CD4-positive, alpha-beta T cell treated with Interleukin-10 for 1 hour (primary cell): Measurements from ENCODE around the gene NTF3.

Source experiments
- DNase-seq: peaks from one replicate; pipeline ENCODE4 v3.0.0-alpha.2; 2020

Gene NTF3

GRCh38 chr12:5489760-5490406 is 58.0 kb downstream of the NTF3 start:
- no peak for DNase-seq

DNA sequence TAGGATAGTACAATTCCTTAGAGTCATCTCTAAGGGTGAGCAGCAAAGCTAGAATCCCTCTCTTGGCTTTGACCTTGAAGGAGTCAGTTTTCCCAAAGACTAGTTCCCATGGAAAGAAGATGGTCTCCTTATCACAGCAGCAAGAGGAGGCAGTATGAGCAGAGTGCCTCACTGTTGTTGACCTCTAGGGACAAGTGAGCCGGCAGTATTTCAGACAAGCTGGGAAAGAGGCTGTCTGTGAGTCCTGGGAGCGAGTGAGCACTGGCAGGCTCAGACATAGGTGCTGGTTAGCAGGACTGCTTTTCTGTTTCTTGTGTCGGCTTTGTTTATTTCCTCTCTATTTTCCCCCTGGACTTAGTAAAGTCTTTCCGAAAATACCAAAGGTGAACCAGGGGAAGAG is 60.7 kb downstream of the NTF3 start:
- no peak for DNase-seq

GRCh38 chr12:5493018-5493417 is 61.1 kb downstream of the NTF3 start:
- DNase-seq, result no peak

DNA sequence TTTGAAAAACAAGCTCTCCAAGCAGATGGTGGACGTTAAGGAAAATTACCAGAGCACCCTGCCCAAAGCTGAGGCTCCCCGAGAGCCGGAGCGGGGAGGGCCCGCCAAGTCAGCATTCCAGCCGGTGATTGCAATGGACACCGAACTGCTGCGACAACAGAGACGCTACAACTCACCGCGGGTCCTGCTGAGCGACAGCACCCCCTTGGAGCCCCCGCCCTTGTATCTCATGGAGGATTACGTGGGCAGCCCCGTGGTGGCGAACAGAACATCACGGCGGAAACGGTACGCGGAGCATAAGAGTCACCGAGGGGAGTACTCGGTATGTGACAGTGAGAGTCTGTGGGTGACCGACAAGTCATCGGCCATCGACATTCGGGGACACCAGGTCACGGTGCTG is 62.4 kb downstream of the NTF3 start:
- DNase-seq, result no peak

GRCh38 chr12:5497329-5498053 is 65.6 kb downstream of the NTF3 start:
- no peak for DNase-seq

- no peak for DNase-seq
Observed at GRCh38 chr12:5498076-5498475, 66.2 kb downstream of the NTF3 start.

- no peak for DNase-seq
Observed at GRCh38 chr12:5498806-5499205, 66.9 kb downstream of the NTF3 start.

DNA sequence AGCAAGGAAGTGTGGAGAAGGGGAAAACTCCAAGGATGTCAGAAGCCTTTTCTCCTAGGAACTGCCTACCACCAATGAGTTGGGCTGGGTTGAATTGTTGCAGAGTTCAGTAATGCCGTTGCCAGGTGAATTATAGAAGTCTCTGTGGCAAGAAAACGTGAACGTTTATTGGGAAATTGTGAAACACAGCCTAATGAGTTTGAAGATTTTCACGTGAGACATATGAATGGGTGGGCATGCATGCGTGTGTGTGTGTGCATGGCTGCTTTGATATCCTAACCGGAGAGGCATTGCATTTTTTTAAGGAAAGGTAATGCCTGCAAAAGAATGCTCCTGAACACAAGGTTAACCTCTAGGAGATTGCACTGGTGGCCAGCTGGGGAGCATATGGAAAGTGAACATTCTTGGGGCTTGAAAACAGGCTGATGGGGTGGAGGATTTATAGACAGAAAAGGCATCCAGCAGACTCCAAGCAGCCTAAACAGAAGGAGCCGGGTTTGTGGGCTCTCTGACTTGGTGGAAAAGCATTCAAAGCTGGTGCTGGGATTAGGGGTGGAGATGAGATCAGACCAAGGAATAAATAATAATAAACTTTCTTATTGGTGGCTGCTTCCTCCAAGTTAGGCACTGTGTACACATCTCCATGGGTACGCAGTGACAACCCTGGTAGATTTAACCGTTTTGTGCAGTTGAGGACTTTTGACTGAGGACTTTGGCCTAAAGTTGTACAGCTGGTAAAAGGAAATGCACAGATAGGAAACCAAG is 67.8 kb downstream of the NTF3 start:
- DNase-seq, result no peak

- DNase-seq, result no peak
Observed at GRCh38 chr12:5500331-5500659, 68.4 kb downstream of the NTF3 start.

DNA sequence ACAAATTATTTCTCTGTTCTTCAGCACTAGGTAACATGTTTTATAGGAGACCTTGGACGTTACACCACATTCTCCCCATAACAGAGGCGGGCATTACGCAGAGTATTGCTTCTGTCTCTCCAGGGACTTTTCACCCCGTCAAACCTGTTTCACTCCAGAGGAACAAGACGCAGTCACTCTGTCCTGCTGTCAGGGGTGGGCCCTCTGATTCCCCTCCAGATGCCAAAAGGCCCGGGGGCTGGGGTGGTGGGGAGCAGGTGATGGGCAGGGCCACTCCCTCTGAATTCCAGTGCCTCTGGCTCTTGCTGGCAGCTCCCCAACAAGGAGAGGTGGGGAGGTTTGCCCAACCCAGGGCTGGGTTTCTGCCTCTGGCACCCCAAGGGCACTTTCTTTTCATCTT is 71.9 kb downstream of the NTF3 start:
- no peak for DNase-seq

- DNase-seq, result no peak
Observed at GRCh38 chr12:5505116-5505515, 73.2 kb downstream of the NTF3 start.

- no peak for DNase-seq
Observed at GRCh38 chr12:5505751-5506150, 73.8 kb downstream of the NTF3 start.

DNA sequence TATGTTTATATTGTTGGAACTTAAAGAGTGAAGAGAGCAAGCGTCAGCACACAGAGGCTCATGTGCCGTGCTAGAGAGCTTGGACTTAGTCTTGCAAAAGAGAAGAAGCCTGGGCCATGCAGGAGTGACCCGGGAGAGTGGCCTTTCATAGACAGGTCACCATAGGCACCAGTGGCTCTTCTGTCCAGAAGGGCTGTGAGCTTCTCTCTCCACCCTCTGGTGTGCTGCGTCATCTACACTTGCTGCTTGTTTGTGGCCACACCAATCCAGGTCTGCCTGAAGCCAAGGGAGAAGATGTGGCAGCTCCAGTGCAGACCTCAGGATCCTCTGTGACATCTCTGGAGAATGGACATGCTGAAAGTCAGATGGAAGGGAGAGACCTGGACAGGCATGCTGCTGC is 74.4 kb downstream of the NTF3 start:
- no peak for DNase-seq

DNA sequence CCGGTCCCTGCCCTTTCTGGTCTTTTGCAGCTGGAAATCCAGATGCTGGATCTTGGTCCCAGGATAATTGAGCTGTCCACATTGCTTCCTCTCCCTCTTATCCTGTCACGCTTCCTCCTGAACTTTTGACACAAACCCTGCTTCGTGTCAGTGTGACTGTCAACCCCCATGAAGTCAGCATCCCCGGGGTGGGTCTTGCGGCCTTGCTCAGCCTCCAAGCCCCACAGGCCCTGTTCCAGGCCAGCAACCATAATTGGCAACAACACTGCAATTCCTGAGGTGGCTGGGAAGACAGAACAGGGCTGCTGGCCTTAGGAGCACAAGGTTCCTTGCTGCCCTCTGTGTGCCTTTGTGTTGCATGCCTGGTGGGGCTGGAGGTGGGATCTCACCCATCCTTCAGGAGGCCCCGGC is 74.9 kb downstream of the NTF3 start:
- no peak for DNase-seq

- no peak for DNase-seq
Observed at GRCh38 chr12:5507401-5507935, 75.6 kb downstream of the NTF3 start.

- DNase-seq, result no peak
Observed at GRCh38 chr12:5507944-5508343, 76.0 kb downstream of the NTF3 start.

DNA sequence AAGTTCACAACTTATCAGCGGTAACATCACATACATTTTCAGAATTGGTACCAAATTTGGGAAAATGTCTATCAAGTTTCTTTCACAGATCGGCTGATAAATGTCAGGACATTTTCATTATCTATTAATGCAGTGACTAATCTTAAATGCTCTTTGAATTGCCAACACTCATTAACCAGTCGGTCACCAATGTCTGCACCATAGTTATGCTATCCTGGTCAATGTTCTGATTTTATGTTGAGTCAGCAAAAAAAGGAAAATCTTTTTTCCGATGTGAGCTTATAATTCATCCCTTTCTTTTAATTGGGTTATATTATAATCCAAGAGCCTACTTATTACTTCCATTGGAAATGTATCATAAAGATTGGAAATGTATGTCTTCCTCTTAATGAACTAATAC is 77.2 kb downstream of the NTF3 start:
- no peak for DNase-seq

GRCh38 chr12:5509557-5509956 is 77.6 kb downstream of the NTF3 start:
- no peak for DNase-seq

- DNase-seq, result no peak
Observed at GRCh38 chr12:5510251-5510805, 78.4 kb downstream of the NTF3 start.

- no peak for DNase-seq
Observed at GRCh38 chr12:5511256-5511643, 79.3 kb downstream of the NTF3 start.

GRCh38 chr12:5511644-5512600 is 80.0 kb downstream of the NTF3 start:
- no peak for DNase-seq

- DNase-seq, result no peak
Observed at GRCh38 chr12:5512601-5512970, 80.7 kb downstream of the NTF3 start.

- no peak for DNase-seq
Observed at GRCh38 chr12:5513406-5513805, 81.5 kb downstream of the NTF3 start.
